Lung (tissue), 12 donors: ENCODE results near the gene SPATA19. TPM values are rescaled to one million over a fixed set of nuclear protein-coding genes. Genes with fewer than 3 reads are reported as not detected.

ENCODE experiments used
- ATAC-seq: fragments of 200-7000 bp; cut with Tn5 transposase; one replicate; pipeline ENCODE4 v1.9.1; 2020; ENCODE audit warnings: moderate number of reproducible peaks; ENCODE audit not compliant: insufficient read depth, low FRiP score
- DNase-seq, 3 donors: peaks; one replicate each; pipeline ENCODE4 v3.0.0-alpha.2; 2013 to 2017
- H3K27ac ChIP-seq, 2 donors: one replicate each; pipeline ENCODE4 v1.5.1; 2013; ENCODE audit warnings: mild to moderate bottlenecking in 2 of 2, moderate library complexity in 2 of 2, control low read depth in 1 of 2, inconsistent platforms in 1 of 2, low read depth in 1 of 2, low read length in 1 of 2
- H3K27me3 ChIP-seq, 3 donors: one replicate each; pipeline ENCODE4 v1.5.1; 2013; ENCODE audit warnings: low read length in 2 of 3; ENCODE audit not compliant: control insufficient read depth in 3 of 3, insufficient read depth in 3 of 3
- H3K36me3 ChIP-seq, 4 donors: one replicate each; pipeline ENCODE4 v1.5.1; 2013; ENCODE audit warnings: low read length in 4 of 4, mild to moderate bottlenecking in 1 of 4, moderate library complexity in 1 of 4; ENCODE audit not compliant: control insufficient read depth in 4 of 4, insufficient read depth in 4 of 4
- H3K4me1 ChIP-seq, 5 donors: one replicate each; pipeline ENCODE4 v1.5.1; 2013; ENCODE audit warnings: low read length in 5 of 5, mild to moderate bottlenecking in 2 of 5, moderate library complexity in 1 of 5; ENCODE audit not compliant: control insufficient read depth in 5 of 5, insufficient read depth in 5 of 5
- H3K4me3 ChIP-seq: one replicate; pipeline ENCODE4 v1.5.1; 2013; ENCODE audit warnings: mild to moderate bottlenecking, control low read depth, moderate library complexity
- H3K9ac ChIP-seq, 2 donors: one replicate each; pipeline ENCODE4 v1.5.1; 2013; ENCODE audit warnings: low read length in 2 of 2, control low read depth in 1 of 2; ENCODE audit not compliant: insufficient read depth in 1 of 2
- H3K9me3 ChIP-seq, 4 donors: one replicate each; pipeline ENCODE4 v1.5.1; 2013; ENCODE audit warnings: low read length in 3 of 4, mild to moderate bottlenecking in 1 of 4, moderate library complexity in 1 of 4; ENCODE audit not compliant: control insufficient read depth in 4 of 4, insufficient read depth in 3 of 4
- CTCF ChIP-seq: IDR thresholded peaks from 2 replicates; pipeline ENCODE4 v1.5.1; 2012; ENCODE audit warnings: mild to moderate bottlenecking; ENCODE audit errors: control extremely low read depth, extremely low read depth
- WGBS, 2 donors: extraction: QIAGEN DNeasy Blood & Tissue Kit; methylation state at CpG; one replicate each; pipeline ENCODE4 v1.1.7; 2013; 5-methylcytosine and 5-hydroxymethylcytosine counted together
- polyA plus RNA-seq, 2 donors: library from polyadenylated mRNA; stranded (reverse); fragments of 200-250 nt; gene quantifications; one replicate each; pipeline ENCODE4 v1.2.1, GENCODE V29; 2013
- total RNA-seq, 2 donors: library from RNA; depleted of rRNA in 1 of 2; stranded (reverse); fragments of >200 nt in 1 of 2; gene quantifications; one replicate each; pipeline ENCODE4 v1.2.1, GENCODE V29; 2014 to 2021
- donor health status: control.
- donor health status: control.
- donor health status: Bipolar disorder and iron deficiency.
- donor health status: healthy.
- donor health status: DM: yes; HTN: yes; CAD: no.

SPATA19 gene
- total and polyA plus RNA-seq, 4 donors = not detected

- TF ChIP-seq CTCF = no peak
- H3K36me3 ChIP-seq = no peaks in the 10 kb centered on the region
- ATAC-seq (no peak), DNase-seq (no peak)
- H3K4me3 ChIP-seq = no peak overlapping the region
- WGBS, 2 donors = 75 to 84% methylated on average over 5 of the region's 5 CpGs
- H3K27ac ChIP-seq = no peak overlapping the region
- peaks cover 0 to 27% (median 8%) of the 10 kb centered on the region in 3 donors for H3K27me3 ChIP-seq
- H3K9me3 ChIP-seq = no peaks in the 10 kb centered on the region
- H3K9ac ChIP-seq = no peak overlapping the region
- no peaks in the 10 kb centered on the region for H3K4me1 ChIP-seq
Observed at GRCh38 chr11:133828871-133829270, 16.4 kb downstream of the SPATA19 start.

DNA sequence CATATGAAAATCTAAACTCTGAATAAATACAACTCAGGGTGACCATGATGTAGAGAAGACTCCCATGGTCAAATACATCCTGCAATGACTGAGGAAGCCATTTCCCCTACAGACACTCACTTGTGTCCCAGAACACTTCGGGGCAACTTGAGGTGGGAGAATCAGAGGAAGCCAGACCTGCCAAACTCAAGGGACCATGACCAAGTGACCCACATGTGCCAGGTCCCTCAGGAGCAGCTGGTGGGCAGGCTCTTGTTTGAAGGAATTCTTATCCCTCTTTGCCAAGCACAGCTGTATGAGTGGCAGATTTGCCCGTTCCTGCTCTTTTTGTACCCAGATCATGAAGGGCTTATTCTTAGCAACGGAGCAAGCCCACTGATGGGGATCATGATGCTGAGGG, 17.8 kb downstream of the SPATA19 start:
- Histone ChIP-seq H3K27ac (no peak overlapping the region), H3K27me3 (peaks cover 0 to 26% (median 8%) of the 10 kb centered on the region in 3 donors), H3K36me3 (no peaks in the 10 kb centered on the region), H3K9ac (no peak overlapping the region), H3K4me1 (no peaks in the 10 kb centered on the region), H3K9me3 (no peaks in the 10 kb centered on the region), H3K4me3 (no peak overlapping the region)
- DNase-seq = no peak
- no peak for ATAC-seq
- WGBS, 2 donors = 84 to 87% methylated on average over 3 of the region's 3 CpGs
- TF ChIP-seq CTCF = no peak

GRCh38 chr11:133826866-133827265, 18.4 kb downstream of the SPATA19 start:
- 78 to 81% methylated on average over 4 of the region's 4 CpGs for WGBS, 2 donors
- Histone ChIP-seq H3K4me3 (no peak overlapping the region), H3K9me3 (no peaks in the 10 kb centered on the region), H3K27me3 (peaks cover 0 to 22% (median 6%) of the 10 kb centered on the region in 3 donors), H3K36me3 (no peaks in the 10 kb centered on the region), H3K4me1 (no peaks in the 10 kb centered on the region), H3K27ac (no peak overlapping the region), H3K9ac (no peak overlapping the region)
- no peak for TF ChIP-seq CTCF
- ATAC-seq (no peak), DNase-seq (no peak)

DNA sequence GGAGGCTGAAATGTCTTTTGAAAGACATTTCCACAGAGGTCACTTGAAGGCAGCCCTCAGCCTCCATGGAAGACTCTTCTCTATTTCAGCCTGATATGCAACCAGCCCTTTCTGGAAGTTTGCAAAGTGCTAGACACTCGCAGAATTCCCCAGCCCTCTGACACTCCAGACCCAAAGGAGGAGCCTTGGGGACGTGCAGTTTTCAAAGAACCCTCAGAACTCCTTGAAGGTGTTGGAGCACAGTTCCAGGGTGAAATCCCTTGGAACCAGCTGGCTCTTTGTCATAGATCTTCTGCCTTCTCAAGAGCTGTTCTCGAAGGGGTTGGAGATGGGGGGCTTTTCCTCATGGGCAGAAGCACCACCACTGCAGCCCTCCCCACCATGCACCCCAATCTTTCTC, 19.6 kb downstream of the SPATA19 start:
- H3K27me3 ChIP-seq = peaks cover 0 to 12% (median 6%) of the 10 kb centered on the region in 3 donors
- no peak overlapping the region for H3K9ac ChIP-seq
- no peak overlapping the region for H3K4me3 ChIP-seq
- WGBS, 2 donors = 61 to 67% methylated on average over 3 of the region's 3 CpGs
- DNase-seq (no peak), ATAC-seq (no peak)
- TF ChIP-seq CTCF = no peak
- H3K36me3 ChIP-seq = no peaks in the 10 kb centered on the region
- no peaks in the 10 kb centered on the region for H3K9me3 ChIP-seq
- no peak overlapping the region for H3K27ac ChIP-seq
- no peaks in the 10 kb centered on the region for H3K4me1 ChIP-seq
